GDM1 (cell line): ENCODE results near the gene MAPKAP1.
A peak's percentile ranks its signal among the peaks of the same experiment; 100 is the strongest.

Experiments
- DNase-seq: peaks from one replicate; lab custom pipeline; 2025; lab: John Stamatoyannopoulos, UW

MAPKAP1 gene

GRCh38 chr9:125706651-125707471, at the start of gene MAPKAP1:
TSS of gene MAPKAP1 (minus strand) at chr9:125707208. CDS start at chr9:125672574, 34,634 bp downstream.
- DNase-seq: peak; percentile 91

- no peak for DNase-seq
These were observed 49.5 kb upstream of the MAPKAP1 start for GRCh38 chr9:125756518-125756917.

GRCh38 chr9:125755340-125755739, 48.3 kb upstream of the MAPKAP1 start:
- DNase-seq: no peak

- no peak for DNase-seq
These were observed 47.1 kb upstream of the MAPKAP1 start for GRCh38 chr9:125754096-125754495.

- no peak for DNase-seq
These were observed 45.1 kb upstream of the MAPKAP1 start for GRCh38 chr9:125752070-125752628.

GRCh38 chr9:125750627-125751011, 43.6 kb upstream of the MAPKAP1 start:
- no peak for DNase-seq

GRCh38 chr9:125749951-125750626, 43.1 kb upstream of the MAPKAP1 start:
- DNase-seq: no peak

- DNase-seq: no peak
These were observed 42.4 kb upstream of the MAPKAP1 start for GRCh38 chr9:125749287-125749935.

GRCh38 chr9:125748446-125749099, 41.6 kb upstream of the MAPKAP1 start:
- DNase-seq: no peak

- peak; percentile 24 for DNase-seq
These were observed 40.9 kb upstream of the MAPKAP1 start for GRCh38 chr9:125747765-125748445.

- DNase-seq: peak; percentile 51
These were observed 40.2 kb upstream of the MAPKAP1 start, which contains the start of gene PBX3 for GRCh38 chr9:125747053-125747764. TSS of gene PBX3 (plus strand) at chr9:125747373.

- DNase-seq: no peak
These were observed 39.7 kb upstream of the MAPKAP1 start for GRCh38 chr9:125746774-125747052.

- peak; percentile 95 for DNase-seq
These were observed 39.2 kb upstream of the MAPKAP1 start for GRCh38 chr9:125746017-125746773.

- no peak for DNase-seq
These were observed 38.6 kb upstream of the MAPKAP1 start for GRCh38 chr9:125745682-125746016.

- no peak for DNase-seq
These were observed 38.0 kb upstream of the MAPKAP1 start for GRCh38 chr9:125745018-125745417.

- DNase-seq: no peak
These were observed 37.6 kb upstream of the MAPKAP1 start for GRCh38 chr9:125744616-125745015.

- DNase-seq: no peak
These were observed 36.8 kb upstream of the MAPKAP1 start for GRCh38 chr9:125743682-125744428.

- no peak for DNase-seq
These were observed 35.6 kb upstream of the MAPKAP1 start for GRCh38 chr9:125742657-125743056.

GRCh38 chr9:125739436-125739835, 32.4 kb upstream of the MAPKAP1 start:
- no peak for DNase-seq

- DNase-seq: no peak
These were observed 25.6 kb upstream of the MAPKAP1 start for GRCh38 chr9:125732562-125732961.
